HCT116 (cell line): ENCODE data around the gene THTPA. TPM values are rescaled to one million over a fixed set of nuclear protein-coding genes. Genes with fewer than 3 reads are reported as not detected.

Experiments used
- ATAC-seq: fragments of 200-7000 bp; cut with Tn5 transposase; 2 replicates; pipeline ENCODE4 v1.9.1; 2020; ENCODE audit warnings: mild to moderate bottlenecking, moderate library complexity
- BruUV-seq: library from RNA; stranded (reverse); fragments of 400-500 nt; replicated peaks from 2 replicates; lab custom pipeline; 2021; lab: Mats Ljungman, UMichigan
- CTCF ChIA-PET: fragments of 300-600 bp; sonication (Branson Sonifier 250); formaldehyde crosslinking; loops from one replicate; lab custom pipeline; 2021; ENCODE audit warnings: antibody characterized with exemption; lab: Charles Lee
- POLR2A ChIA-PET: fragments of 300-600, 350-600 bp; sonication (Branson Sonifier 250); formaldehyde crosslinking; loops from one replicate; lab custom pipeline; 2021; ENCODE audit warnings: antibody characterized with exemption; lab: Charles Lee
- RAD21 ChIA-PET, 2 experiments: fragments of 300-600 bp; sonication (Branson Sonifier 250); formaldehyde crosslinking; loops; one replicate each; lab custom pipeline; 2023; ENCODE audit warnings: low total read pairs in 2 of 2; ENCODE audit not compliant: uncharacterized antibody in 2 of 2, unreplicated experiment in 2 of 2, low non-redundant PET in 1 of 2; lab: Charles Lee
- DNase-seq: peaks from one replicate; pipeline ENCODE4 v3.0.0-alpha.2; 2010; ENCODE audit warnings: low read depth, low spot score
- H2AFZ ChIP-seq: fragments of 200-600 bp; shearing (Covaris generic), sonication (generic); 2 replicates; pipeline ENCODE4 v1.6.1; 2017; ENCODE audit warnings: low read depth, mixed run types, mixed read lengths, antibody characterized with exemption, low read length; ENCODE audit not compliant: poor library complexity, severe bottlenecking
- H3K27ac ChIP-seq: 2 replicates; pipeline ENCODE4 v1.5.1; 2012; ENCODE audit warnings: low read depth, low read length
- H3K27me3 ChIP-seq: fragments of 200-600 bp; sonication (generic); 2 replicates; pipeline ENCODE4 v1.6.1; 2016; ENCODE audit warnings: mixed run types, low read length, mixed read lengths; ENCODE audit not compliant: insufficient read depth
- H3K36me3 ChIP-seq, 2 experiments: fragments of 200-500 bp in 1 of 2; fragments of 200-600 bp in 1 of 2; sonication (Bioruptor generic) in 1 of 2; sonication (generic) in 1 of 2; 2 replicates each; pipeline versions ENCODE4 v1.5.1 to v1.6.1; 2014 to 2016; ENCODE audit warnings: low read length in 2 of 2, inconsistent platforms in 1 of 2, mixed read lengths in 1 of 2, mixed run types in 1 of 2; ENCODE audit not compliant: insufficient read depth in 2 of 2, control insufficient read depth in 1 of 2
- H3K4me1 ChIP-seq, 2 experiments: fragments of 200-600 bp in 1 of 2; sonication (generic) in 1 of 2; 2 replicates each; pipeline versions ENCODE4 v1.5.1 to v1.6.1; 2012 to 2017; ENCODE audit warnings: low read length in 2 of 2, inconsistent platforms in 1 of 2, mild to moderate bottlenecking in 1 of 2, mixed read lengths in 1 of 2, mixed run types in 1 of 2, moderate library complexity in 1 of 2; ENCODE audit not compliant: insufficient read depth in 2 of 2, control insufficient read depth in 1 of 2
- H3K4me2 ChIP-seq: fragments of 200-600 bp; sonication (generic); 2 replicates; pipeline ENCODE4 v1.6.1; 2017; ENCODE audit warnings: mixed run types, low read length, mixed read lengths
- H3K4me3 ChIP-seq, 2 experiments: fragments of 200-600 bp in 1 of 2; sonication (generic) in 1 of 2; replicated peaks in 1 of 2; 2 replicates each; pipeline ENCODE4 v1.5.1; 2011 to 2016; ENCODE audit warnings: low read length in 2 of 2, control low read depth in 1 of 2, low read depth in 1 of 2, mild to moderate bottlenecking in 1 of 2, mixed read lengths in 1 of 2, mixed run types in 1 of 2
- H3K79me2 ChIP-seq: fragments of 200-600 bp; sonication (generic); 2 replicates; pipeline ENCODE4 v1.6.1; 2017; ENCODE audit warnings: mild to moderate bottlenecking, mixed run types, low read length, moderate library complexity, mixed read lengths; ENCODE audit not compliant: insufficient read depth
- H3K9ac ChIP-seq: fragments of 200-600 bp; sonication (generic); 2 replicates; pipeline ENCODE4 v1.6.1; 2016; ENCODE audit warnings: low read length, mixed read lengths
- H3K9me2 ChIP-seq: fragments of 200-600 bp; sonication (generic), shearing (Covaris generic); 2 replicates; pipeline ENCODE4 v1.6.1; 2017; ENCODE audit warnings: mixed run types, mild to moderate bottlenecking, moderate library complexity; ENCODE audit not compliant: insufficient read depth
- H3K9me3 ChIP-seq, 2 experiments: fragments of 200-500 bp in 1 of 2; fragments of 200-600 bp in 1 of 2; sonication (Bioruptor generic) in 1 of 2; sonication (generic) in 1 of 2; 2 replicates each; pipeline ENCODE4 v1.6.1; 2014 to 2017; ENCODE audit warnings: low read length in 2 of 2, mixed read lengths in 2 of 2, inconsistent platforms in 1 of 2, low read depth in 1 of 2, mild to moderate bottlenecking in 1 of 2, mixed run types in 1 of 2, moderate library complexity in 1 of 2; ENCODE audit not compliant: control insufficient read depth in 1 of 2, insufficient read depth in 1 of 2
- H4K20me1 ChIP-seq: fragments of 200-600 bp; sonication (generic), shearing (Covaris generic); 2 replicates; pipeline ENCODE4 v1.6.1; 2017; ENCODE audit warnings: mixed run types, mild to moderate bottlenecking, moderate library complexity; ENCODE audit not compliant: insufficient read depth
- CBX3 ChIP-seq: IDR thresholded peaks from 2 replicates; pipeline ENCODE4 v1.6.1; 2012; ENCODE audit warnings: low read depth
- EGR1 ChIP-seq: IDR thresholded peaks from 2 replicates; pipeline ENCODE4 v1.6.1; 2012; ENCODE audit warnings: low read depth
- EZH2 ChIP-seq: fragments of 200-600 bp; sonication (generic); IDR thresholded peaks from 2 replicates; pipeline ENCODE4 v1.6.1; 2017; ENCODE audit warnings: antibody characterized with exemption, mixed run types
- EZH2phosphoT487 ChIP-seq: fragments of 200-600 bp; IDR thresholded peaks from 2 replicates; pipeline ENCODE4 v1.6.1; 2018; ENCODE audit warnings: antibody characterized with exemption, borderline replicate concordance
- FOSL1 ChIP-seq: IDR thresholded peaks from 2 replicates; pipeline ENCODE4 v1.6.1; 2012; ENCODE audit warnings: low read depth
- JUND ChIP-seq: IDR thresholded peaks from 2 replicates; pipeline ENCODE4 v1.6.1; 2012
- RAD21 ChIP-seq: IDR thresholded peaks from 2 replicates; pipeline ENCODE4 v1.6.1; 2012; ENCODE audit warnings: low read depth, mild to moderate bottlenecking
- SIN3A ChIP-seq: IDR thresholded peaks from 2 replicates; pipeline ENCODE4 v1.6.1; 2012; ENCODE audit warnings: low read depth
- ZFX ChIP-seq: fragments of 450-650 bp; IDR thresholded peaks from 2 replicates; pipeline ENCODE4 v1.6.1; 2017
- ZNF274 ChIP-seq: fragments of 200-500 bp; sonication (Bioruptor generic); IDR thresholded peaks from 2 replicates; pipeline ENCODE4 v1.6.1; 2014; ENCODE audit warnings: mild to moderate bottlenecking, low read depth, low read length, inconsistent platforms
- intact Hi-C: fragments of 100-400 bp; cut with micrococcal nuclease; formaldehyde crosslinking; loops from 2 replicates; pipeline ENCODE4 v1.10.0; 2022
- total RNA-seq: library from RNA; stranded (reverse); gene quantifications from one replicate; pipeline ENCODE4 v1.2.1, GENCODE V29; 2021; ENCODE audit not compliant: unreplicated experiment

THTPA gene
- total RNA-seq, 1 experiment from 2014 or later: 5.8 TPM

DNA sequence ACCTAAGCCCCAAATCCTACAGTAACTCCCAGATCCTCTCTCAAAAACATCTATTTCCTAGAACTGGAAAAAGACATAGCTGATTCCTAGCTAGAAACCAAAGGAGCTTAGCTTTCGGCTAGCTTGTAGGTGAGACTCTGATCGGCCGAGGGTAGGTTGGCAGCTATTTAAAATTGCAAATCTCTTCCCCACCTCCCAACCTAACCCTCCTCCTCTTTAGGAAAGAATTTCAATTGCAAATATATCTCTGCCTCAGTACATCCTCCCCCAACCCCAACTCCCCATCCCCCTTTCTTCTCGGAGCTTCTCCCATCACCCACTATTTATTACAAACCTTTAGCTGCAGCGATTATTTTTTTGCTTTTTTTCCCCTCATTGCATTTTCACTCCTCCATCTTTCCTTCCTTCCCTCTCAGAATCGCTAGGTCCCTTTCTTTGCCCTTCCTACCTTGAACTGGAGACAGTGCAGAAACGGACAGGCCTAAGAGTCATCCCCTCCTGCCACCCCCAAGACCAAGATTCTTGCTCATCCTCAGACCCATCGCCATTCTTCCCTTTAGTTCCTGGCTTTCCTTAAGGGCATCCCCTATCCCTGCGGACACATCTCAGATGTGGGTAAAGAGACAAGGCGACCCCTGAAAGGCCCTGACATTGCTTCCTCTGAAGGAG is 17.9 kb upstream of the THTPA start:
- Histone ChIP-seq H3K4me1 (peaks cover 0 to 9% of the 10 kb centered on the region in 2 experiments; a peak in 2 of 4 replicates), H3K27me3 (no peaks in the 10 kb centered on the region), H2AFZ (no peak overlapping the region), H4K20me1 (no peaks in the 10 kb centered on the region), H3K9ac (no peak overlapping the region), H3K79me2 (no peaks in the 10 kb centered on the region), H3K9me2 (no peaks in the 10 kb centered on the region), H3K4me2 (no peak overlapping the region), H3K4me3 (no peak overlapping the region)
- ATAC-seq (no peak), DNase-seq (no peak)
- no TSS peak for BruUV-seq
- RAD21 ChIA-PET: no interaction called here
- CTCF ChIA-PET: interaction anchor here (1.3 to 2.4 kb wide), 3 partner anchors 10 to 59 kb away, joined by 5 to 9 read pairs (median 5); no protein-coding TSS in a partner anchor
- no peak for TF ChIP-seq EZH2phosphoT487
- TF ChIP-seq ZNF274: no peak
- TF ChIP-seq FOSL1: no peak
- TF ChIP-seq CBX3: no peak
- no peak for TF ChIP-seq SIN3A
- TF ChIP-seq EZH2: no peak
- TF ChIP-seq, all 23 proteins: peak for 0
- POLR2A ChIA-PET: no interaction called here
- H3K36me3 ChIP-seq: no peaks in the 10 kb centered on the region
- no peaks in the 10 kb centered on the region for H3K9me3 ChIP-seq
- intact Hi-C loops: no loop called here
- H3K27ac ChIP-seq: no peak overlapping the region

DNA sequence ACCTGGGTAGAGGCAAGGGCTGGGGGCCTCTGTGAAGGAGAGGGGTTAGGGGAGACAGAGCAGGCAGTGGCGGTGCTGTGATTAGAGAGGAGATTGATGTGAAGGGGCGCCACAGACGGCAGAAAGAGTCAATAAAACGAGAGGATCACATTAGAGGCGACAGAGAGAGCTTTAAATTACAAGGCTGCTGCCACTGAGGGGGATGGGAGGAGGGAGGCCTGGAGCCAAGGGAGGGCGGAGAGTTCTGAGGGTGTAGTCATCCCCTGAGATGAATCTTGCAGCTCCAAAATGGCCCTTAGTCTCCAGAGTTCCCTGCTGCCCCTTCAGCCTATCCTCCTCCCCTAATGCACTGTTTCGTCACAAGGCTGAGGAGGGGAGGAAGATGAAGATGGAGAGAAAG is 17.3 kb upstream of the THTPA start:
- H3K9ac ChIP-seq: no peak overlapping the region
- ATAC-seq (no peak), DNase-seq (no peak)
- intact Hi-C loops: no loop called here
- ChIA-PET CTCF (interaction anchor here (0.7 to 2.4 kb wide), 4 partner anchors 9 to 60 kb away, joined by 3 to 9 read pairs (median 5); no protein-coding TSS in a partner anchor), POLR2A (no interaction called here), RAD21 (no interaction called here)
- H3K4me2 ChIP-seq: no peak overlapping the region
- H3K36me3 ChIP-seq: no peaks in the 10 kb centered on the region
- BruUV-seq: no TSS peak
- no peak overlapping the region for H3K4me3 ChIP-seq
- H3K27ac ChIP-seq: no peak overlapping the region
- H3K9me2 ChIP-seq: no peaks in the 10 kb centered on the region
- H4K20me1 ChIP-seq: no peaks in the 10 kb centered on the region
- H3K27me3 ChIP-seq: no peaks in the 10 kb centered on the region
- H3K79me2 ChIP-seq: no peaks in the 10 kb centered on the region
- H3K9me3 ChIP-seq: no peaks in the 10 kb centered on the region
- TF ChIP-seq RAD21 (no peak), JUND (no peak), EGR1 (no peak), EZH2phosphoT487 (no peak), CBX3 (no peak), ZFX (no peak)
- TF ChIP-seq, all 23 proteins: peak for 0
- Histone ChIP-seq H2AFZ (no peak overlapping the region), H3K4me1 (peaks cover 0 to 9% of the 10 kb centered on the region in 2 experiments; a peak in 2 of 4 replicates)
